Stimulated activated memory B cell treated with anti-CD40 and anti-IgM and Interleukin-4, amounts not matched to agents 10 μg/mL and 1 μg/mL and 100 μg/mL, for 72 hours (primary cell): ENCODE measurements around the gene OR6F1.

Experiments used
- ATAC-seq: fragments of 150-1000 bp; cut with Tn5 transposase; 2 replicates; pipeline ENCODE4 v1.10.0; 2021
- H3K27ac Mint-ChIP-seq: one replicate; pipeline ENCODE4 v1.8.0; 2022; ENCODE audit warnings: mild to moderate bottlenecking, mixed read lengths
- H3K27me3 Mint-ChIP-seq: one replicate; pipeline ENCODE4 v1.8.0; 2022; ENCODE audit warnings: mixed read lengths
- H3K36me3 Mint-ChIP-seq: one replicate; pipeline ENCODE4 v1.8.0; 2022; ENCODE audit warnings: mixed read lengths
- H3K4me1 Mint-ChIP-seq: one replicate; pipeline ENCODE4 v1.8.0; 2022; ENCODE audit warnings: mixed read lengths
- H3K4me3 Mint-ChIP-seq: one replicate; pipeline ENCODE4 v1.8.0; 2022; ENCODE audit warnings: mild to moderate bottlenecking, moderate library complexity, mixed read lengths
- H3K9me3 Mint-ChIP-seq: one replicate; pipeline ENCODE4 v1.8.0; 2022; ENCODE audit warnings: mixed read lengths

OR6F1 gene

DNA sequence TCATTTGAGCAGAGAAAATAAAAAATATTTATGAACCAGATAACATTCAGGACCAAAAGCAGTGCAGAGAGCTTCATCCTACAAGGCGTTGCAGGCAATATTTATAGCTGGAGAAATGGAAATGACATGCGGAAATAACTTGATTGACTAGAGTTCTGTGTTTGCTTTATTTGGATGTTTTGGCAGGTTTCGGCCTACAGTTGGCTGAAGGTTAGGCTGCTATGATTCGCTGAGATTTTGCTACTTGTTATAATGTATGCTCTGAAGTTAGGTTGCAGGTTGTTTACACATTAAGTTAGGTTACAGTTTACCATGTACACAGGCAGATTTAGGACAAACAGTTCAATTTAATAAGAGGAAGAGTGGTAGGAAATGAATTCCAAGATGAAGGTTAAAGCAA lies 36.3 kb downstream of the OR6F1 start:
- Mint-ChIP-seq H3K27ac (no peak overlapping the region), H3K36me3 (no peaks in the 10 kb centered on the region), H3K27me3 (no peaks in the 10 kb centered on the region), H3K9me3 (no peaks in the 10 kb centered on the region), H3K4me3 (no peak overlapping the region), H3K4me1 (no peaks in the 10 kb centered on the region)
- ATAC-seq = no peak

DNA sequence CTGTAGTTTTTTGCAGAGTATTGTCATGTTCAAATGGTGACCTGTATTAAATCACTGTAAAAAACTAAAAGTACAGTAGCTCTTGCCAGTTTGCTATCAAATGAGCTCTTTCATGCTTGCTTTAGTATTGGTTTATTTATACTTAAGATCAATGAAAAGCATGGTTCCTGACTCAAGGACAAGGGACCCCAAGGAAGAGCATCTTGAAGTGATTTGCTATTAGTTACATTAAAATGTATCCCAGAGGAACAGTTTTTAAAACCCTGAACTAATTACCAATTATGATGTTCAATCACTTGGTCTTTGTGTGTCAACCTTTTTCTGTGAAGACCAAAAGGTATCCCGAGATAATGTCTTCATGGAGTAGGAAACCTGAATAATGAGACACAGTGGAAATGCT lies 36.8 kb downstream of the OR6F1 start, which contains the start of gene OR13G1:
OR13G1 (minus strand) TSS at position 101 of the 400 bp plus-strand sequence. CDS start 6,698 bp downstream, outside the sequence.
- no peaks in the 10 kb centered on the region for H3K9me3 Mint-ChIP-seq
- no peak within 1 kb of the TSS for H3K4me3 Mint-ChIP-seq
- no peak for ATAC-seq
- H3K36me3 Mint-ChIP-seq = no peaks in the 10 kb centered on the region
- H3K27me3 Mint-ChIP-seq = no peaks in the 10 kb centered on the region
- H3K4me1 Mint-ChIP-seq = no peaks in the 10 kb centered on the region
- no peak within 1 kb of the TSS for H3K27ac Mint-ChIP-seq

DNA sequence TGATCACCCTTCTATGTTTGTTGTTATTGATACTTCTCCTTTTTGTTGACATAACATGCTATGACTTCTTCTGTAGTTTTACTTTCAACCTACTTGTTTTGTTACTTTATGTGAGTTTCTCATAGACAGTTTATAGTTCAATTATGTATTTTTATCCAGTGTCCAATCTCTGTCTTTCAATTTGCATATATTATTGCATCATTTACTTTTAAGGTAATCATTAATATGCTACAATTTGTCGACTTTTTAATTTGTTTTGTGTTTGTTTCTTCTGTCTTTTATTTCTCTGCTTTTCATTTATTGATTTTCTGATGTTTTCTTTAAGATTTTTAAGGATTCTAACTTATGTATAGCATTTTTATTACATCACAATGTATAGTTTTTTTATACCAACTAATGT lies 47.2 kb downstream of the OR6F1 start:
- H3K27me3 Mint-ChIP-seq = peaks cover 8% of the 10 kb centered on the region
- no peak overlapping the region for H3K27ac Mint-ChIP-seq
- ATAC-seq = no peak
- H3K4me1 Mint-ChIP-seq = no peaks in the 10 kb centered on the region
- peaks cover 4% of the 10 kb centered on the region for H3K9me3 Mint-ChIP-seq
- H3K4me3 Mint-ChIP-seq = no peak overlapping the region
- no peaks in the 10 kb centered on the region for H3K36me3 Mint-ChIP-seq
